Left ventricle myocardium inferior (tissue), 1 donor: ENCODE data around the gene SPTB. TPM values are rescaled to one million over a fixed set of nuclear protein-coding genes. Genes with fewer than 3 reads are reported as not detected.

Experiments used
- DNase-seq: peaks from one replicate; pipeline ENCODE4 v3.0.0-alpha.2; 2020
- H3K27ac ChIP-seq: fragments of 200-600 bp; replicated peaks from 2 replicates; pipeline ENCODE4 v1.8.0; 2021
- H3K27me3 ChIP-seq: fragments of 200-600 bp; 2 replicates; pipeline ENCODE4 v1.8.0; 2021; ENCODE audit warnings: low read depth
- H3K36me3 ChIP-seq: fragments of 200-600 bp; 2 replicates; pipeline ENCODE4 v1.8.0; 2021
- H3K4me1 ChIP-seq: fragments of 200-600 bp; 2 replicates; pipeline ENCODE4 v1.8.0; 2021
- H3K4me3 ChIP-seq: fragments of 200-600 bp; 2 replicates; pipeline ENCODE4 v1.8.0; 2021; ENCODE audit warnings: mild to moderate bottlenecking, moderate library complexity
- H3K9me3 ChIP-seq: fragments of 200-600 bp; replicated peaks from 2 replicates; pipeline ENCODE4 v1.8.0; 2021
- intact Hi-C: fragments of 100-400 bp; cut with micrococcal nuclease; formaldehyde crosslinking; loops from one replicate; pipeline ENCODE4 v1.11.0; 2022
- total RNA-seq: library from RNA; stranded (reverse); fragmentation: NEBNext Ultra II Directional; extraction: Animal tissue kit (Norgen Biotek cat#: 25700); gene quantifications from one replicate; pipeline ENCODE4 v1.2.1, GENCODE V29; 2021
- TF ChIP-seq, protein P1 (sequence below): fragments of 200-600 bp; IDR thresholded peaks from 2 replicates; pipeline ENCODE4 v1.8.0; 2021; ENCODE audit warnings: antibody characterized with exemption, mild to moderate bottlenecking, borderline replicate concordance
- donor health status: DM: no; HTN: yes; CAD: no; lungs with severe emphysema.

The SPTB gene
- total RNA-seq, 1 donor from 2014 or later: 82.2 TPM

DNA sequence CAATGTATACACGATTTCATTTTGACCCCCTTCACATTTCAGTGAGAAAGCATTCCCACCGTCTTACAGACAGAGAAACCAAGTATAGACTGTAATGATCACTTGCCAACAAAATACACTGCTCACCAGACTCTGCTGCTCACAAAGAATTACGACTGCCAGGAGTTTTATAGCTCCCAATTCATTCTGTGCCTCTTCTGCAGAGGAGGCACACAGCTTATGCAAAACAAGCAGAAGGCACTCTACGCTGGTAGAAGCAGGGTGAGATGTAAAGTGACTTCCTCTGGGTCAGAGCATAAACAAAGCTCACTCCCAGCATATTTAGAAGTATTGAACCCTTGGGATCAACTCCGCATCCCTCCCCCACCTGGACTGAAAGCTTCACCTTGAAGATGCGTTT is 14.6 kb downstream of the SPTB start:
- peaks cover 44% of the 10 kb centered on the region for H3K4me1 ChIP-seq
- no peak for DNase-seq
- intact Hi-C loops: no loop called here

DNA sequence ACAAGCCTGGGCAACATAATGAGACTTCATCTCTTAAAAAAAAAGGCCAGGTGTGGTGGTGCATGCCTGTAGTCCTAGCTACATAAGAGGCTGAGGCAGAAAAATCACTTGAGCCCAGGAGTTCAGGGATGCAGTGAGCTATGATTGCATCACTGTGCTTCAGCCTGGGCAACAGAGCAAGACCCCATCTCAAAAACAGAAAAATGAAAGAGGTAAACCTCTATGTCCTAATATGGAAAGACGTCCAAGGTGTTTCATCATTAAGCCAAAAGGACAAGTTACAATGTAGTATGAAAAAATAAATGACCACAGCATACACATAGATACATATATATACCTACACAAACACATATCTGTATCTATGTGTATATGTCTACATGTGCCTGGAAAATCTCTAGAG is 15.4 kb downstream of the SPTB start:
- no peak overlapping the region for H3K4me3 ChIP-seq
- intact Hi-C loops: no loop called here
- no peak for DNase-seq
- H3K27me3 ChIP-seq: peaks cover 15% of the 10 kb centered on the region
- no peaks in the 10 kb centered on the region for H3K36me3 ChIP-seq
- H3K9me3 ChIP-seq: no peaks in the 10 kb centered on the region
- H3K27ac ChIP-seq: no peak overlapping the region
- peaks cover 47% of the 10 kb centered on the region for H3K4me1 ChIP-seq
- TF ChIP-seq, protein P1, sequence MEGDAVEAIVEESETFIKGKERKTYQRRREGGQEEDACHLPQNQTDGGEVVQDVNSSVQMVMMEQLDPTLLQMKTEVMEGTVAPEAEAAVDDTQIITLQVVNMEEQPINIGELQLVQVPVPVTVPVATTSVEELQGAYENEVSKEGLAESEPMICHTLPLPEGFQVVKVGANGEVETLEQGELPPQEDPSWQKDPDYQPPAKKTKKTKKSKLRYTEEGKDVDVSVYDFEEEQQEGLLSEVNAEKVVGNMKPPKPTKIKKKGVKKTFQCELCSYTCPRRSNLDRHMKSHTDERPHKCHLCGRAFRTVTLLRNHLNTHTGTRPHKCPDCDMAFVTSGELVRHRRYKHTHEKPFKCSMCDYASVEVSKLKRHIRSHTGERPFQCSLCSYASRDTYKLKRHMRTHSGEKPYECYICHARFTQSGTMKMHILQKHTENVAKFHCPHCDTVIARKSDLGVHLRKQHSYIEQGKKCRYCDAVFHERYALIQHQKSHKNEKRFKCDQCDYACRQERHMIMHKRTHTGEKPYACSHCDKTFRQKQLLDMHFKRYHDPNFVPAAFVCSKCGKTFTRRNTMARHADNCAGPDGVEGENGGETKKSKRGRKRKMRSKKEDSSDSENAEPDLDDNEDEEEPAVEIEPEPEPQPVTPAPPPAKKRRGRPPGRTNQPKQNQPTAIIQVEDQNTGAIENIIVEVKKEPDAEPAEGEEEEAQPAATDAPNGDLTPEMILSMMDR: no peak

More for the DNA sequence above, 14.6 kb downstream of the SPTB start:
- no peak overlapping the region for H3K27ac ChIP-seq
- H3K9me3 ChIP-seq: no peaks in the 10 kb centered on the region
- peaks cover 15% of the 10 kb centered on the region for H3K27me3 ChIP-seq
- H3K4me3 ChIP-seq: no peak overlapping the region
- no peaks in the 10 kb centered on the region for H3K36me3 ChIP-seq
- TF ChIP-seq, protein P1: no peak

DNA sequence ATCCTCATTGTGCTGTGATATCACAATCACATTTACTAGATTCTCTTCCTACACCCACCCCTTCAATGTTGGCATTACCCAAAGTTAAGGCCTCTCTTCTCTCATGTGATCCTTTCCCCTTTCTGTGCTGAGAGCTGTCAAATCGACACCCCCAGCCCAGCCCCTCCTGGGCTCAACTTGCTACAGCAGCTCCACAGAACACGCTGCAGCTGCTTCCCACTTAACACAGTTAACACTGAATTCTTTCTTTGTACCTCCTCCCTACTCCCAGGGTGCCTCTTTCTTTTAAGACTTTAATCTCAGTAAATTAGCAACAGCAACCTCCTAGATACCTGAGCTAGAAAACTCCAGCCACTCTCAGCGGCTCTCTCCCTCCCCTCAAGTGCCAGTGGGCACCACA is 17.8 kb downstream of the SPTB start:
- H3K4me3 ChIP-seq: no peak overlapping the region
- peaks cover 34% of the 10 kb centered on the region for H3K4me1 ChIP-seq
- no peaks in the 10 kb centered on the region for H3K9me3 ChIP-seq
- no peak overlapping the region for H3K27ac ChIP-seq
- DNase-seq: no peak
- no peaks in the 10 kb centered on the region for H3K36me3 ChIP-seq
- TF ChIP-seq, protein P1: no peak
- H3K27me3 ChIP-seq: peaks cover 13% of the 10 kb centered on the region
- intact Hi-C loops: no loop called here

DNA sequence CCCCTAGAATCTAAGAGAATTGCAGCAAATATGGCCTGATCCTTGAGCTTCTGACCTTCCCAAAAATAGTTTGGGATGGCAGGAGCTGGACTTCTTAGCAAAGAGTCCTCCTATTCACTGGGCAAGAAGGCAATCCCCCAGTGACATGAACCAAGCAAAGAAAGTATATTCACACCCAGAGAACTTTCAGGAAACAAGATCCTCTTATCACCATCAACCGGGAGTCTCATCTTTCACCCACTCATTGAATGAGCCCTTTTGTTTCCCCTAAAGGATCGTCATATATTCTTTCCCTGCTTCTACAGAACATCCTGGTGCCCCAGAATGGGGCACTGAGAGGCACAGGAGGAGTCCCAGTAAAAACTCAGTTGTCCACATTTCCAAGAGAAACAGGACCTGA is 19.7 kb downstream of the SPTB start:
- Histone ChIP-seq H3K27ac (no peak overlapping the region), H3K4me1 (peaks cover 32% of the 10 kb centered on the region)
- TF ChIP-seq, protein P1: no peak

DNA sequence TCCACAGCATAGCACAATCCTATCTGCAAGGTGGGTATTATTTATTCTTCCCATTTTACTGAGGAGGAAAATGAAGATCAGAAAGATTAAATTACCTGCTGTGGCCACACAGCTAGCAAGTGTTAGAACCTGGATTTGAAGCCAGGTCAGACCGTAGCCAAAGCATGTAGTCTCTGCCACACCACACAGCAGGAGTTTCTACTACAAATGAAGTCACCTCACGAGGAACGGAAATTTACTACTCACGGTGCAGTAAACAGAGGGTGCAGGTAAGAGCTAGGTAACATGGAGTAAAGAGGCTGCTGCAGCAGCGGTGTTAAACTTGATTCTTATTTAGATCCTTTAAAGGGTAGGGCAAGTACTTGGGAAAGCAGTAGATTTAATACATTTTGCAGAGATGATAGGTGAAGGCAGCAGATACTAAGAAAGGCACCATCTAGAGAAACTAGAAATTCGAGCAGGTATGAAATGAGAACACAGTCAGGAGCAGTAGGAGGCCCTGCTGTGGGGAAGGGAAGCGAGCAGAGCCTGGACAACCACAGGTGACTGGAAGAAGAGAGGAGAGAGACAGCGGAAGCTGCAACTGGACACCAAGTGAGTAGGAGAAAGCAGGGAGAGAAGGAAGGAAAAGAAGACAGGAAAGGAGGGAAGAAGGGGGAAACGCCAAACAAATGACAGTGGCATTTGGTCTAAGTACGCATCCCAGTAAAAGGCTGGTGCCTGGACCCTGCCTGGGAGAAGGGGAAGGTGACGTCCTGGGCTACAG is 21.5 kb downstream of the SPTB start:
- Histone ChIP-seq H3K9me3 (no peaks in the 10 kb centered on the region), H3K36me3 (no peaks in the 10 kb centered on the region), H3K27me3 (peaks cover 11% of the 10 kb centered on the region), H3K27ac (no peak overlapping the region), H3K4me3 (no peak overlapping the region), H3K4me1 (peaks cover 32% of the 10 kb centered on the region)
- intact Hi-C loops: no loop called here
- no peak for DNase-seq
- TF ChIP-seq, protein P1: no peak

More for the DNA sequence above, 19.7 kb downstream of the SPTB start:
- intact Hi-C loops: no loop called here
- Histone ChIP-seq H3K36me3 (no peaks in the 10 kb centered on the region), H3K4me3 (no peak overlapping the region), H3K9me3 (no peaks in the 10 kb centered on the region), H3K27me3 (peaks cover 11% of the 10 kb centered on the region)
- DNase-seq: no peak
